Suprapubic skin (tissue), 4 donors: ENCODE data around the gene ZNF426. TPM values are rescaled to one million over a fixed set of nuclear protein-coding genes. Genes with fewer than 3 reads are reported as not detected.
"Not testable (repeated sequence)": the region's sequence is repeated elsewhere in the genome, so short reads cannot be mapped to it uniquely, and the experiment has no call there.

Experiments
- DNase-seq, 2 donors: peaks; one replicate each; pipeline ENCODE4 v3.0.0-alpha.2; 2019; ENCODE audit warnings: low spot score in 2 of 2
- H3K27ac ChIP-seq: fragments of 200-600 bp; sonication (generic); one replicate; pipeline ENCODE4 v1.5.1; 2019
- H3K27me3 ChIP-seq: fragments of 200-600 bp; sonication (generic); one replicate; pipeline ENCODE4 v1.5.1; 2019
- H3K36me3 ChIP-seq: fragments of 200-600 bp; sonication (generic); one replicate; pipeline ENCODE4 v1.5.1; 2019
- H3K4me1 ChIP-seq: fragments of 200-600 bp; sonication (generic); one replicate; pipeline ENCODE4 v1.5.1; 2019
- H3K4me3 ChIP-seq: fragments of 200-600 bp; sonication (generic); one replicate; pipeline ENCODE4 v1.5.1; 2019; ENCODE audit warnings: mild to moderate bottlenecking
- H3K9me3 ChIP-seq: fragments of 200-600 bp; sonication (generic); one replicate; pipeline ENCODE4 v1.5.1; 2019
- EP300 ChIP-seq: sonication (generic); formaldehyde crosslinking; IDR thresholded peaks from one replicate; pipeline ENCODE4 v1.6.1; 2017; ENCODE audit warnings: antibody characterized with exemption
- POLR2A ChIP-seq, 2 donors: fragments of 450-650 bp; IDR thresholded peaks; one replicate each; pipeline ENCODE4 v1.6.1; 2017; ENCODE audit warnings: antibody characterized with exemption in 2 of 2, mild to moderate bottlenecking in 2 of 2, moderate library complexity in 2 of 2
- POLR2AphosphoS5 ChIP-seq, 3 donors: sonication (generic); formaldehyde crosslinking; IDR thresholded peaks; one replicate each; pipeline ENCODE4 v1.6.1; 2017; ENCODE audit warnings: antibody characterized with exemption in 3 of 3
- WGBS: methylation state at CpG from one replicate; pipeline ENCODE4 v1.1.5; 2018; 5-methylcytosine and 5-hydroxymethylcytosine counted together
- total RNA-seq, 4 donors: library from RNA; depleted of rRNA; stranded (reverse); fragments of >200 nt; gene quantifications; one replicate each; pipeline ENCODE4 v1.1.0, GENCODE V29; 2016
- TF ChIP-seq, protein P1 (sequence below), 2 donors: fragments of 200-600 bp in 1 of 2; fragments of 450-650 bp in 1 of 2; sonication (generic) in 1 of 2; IDR thresholded peaks; one replicate each; pipeline ENCODE4 v1.5.1; 2016 to 2019; ENCODE audit warnings: antibody characterized with exemption in 2 of 2, mild to moderate bottlenecking in 1 of 2, moderate library complexity in 1 of 2

Gene ZNF426
- total RNA-seq: 10 to 100 TPM in 3 of 4 donors, 1 to 10 TPM in 1; 8.6 to 12.6 (median 10.9) TPM

DNA sequence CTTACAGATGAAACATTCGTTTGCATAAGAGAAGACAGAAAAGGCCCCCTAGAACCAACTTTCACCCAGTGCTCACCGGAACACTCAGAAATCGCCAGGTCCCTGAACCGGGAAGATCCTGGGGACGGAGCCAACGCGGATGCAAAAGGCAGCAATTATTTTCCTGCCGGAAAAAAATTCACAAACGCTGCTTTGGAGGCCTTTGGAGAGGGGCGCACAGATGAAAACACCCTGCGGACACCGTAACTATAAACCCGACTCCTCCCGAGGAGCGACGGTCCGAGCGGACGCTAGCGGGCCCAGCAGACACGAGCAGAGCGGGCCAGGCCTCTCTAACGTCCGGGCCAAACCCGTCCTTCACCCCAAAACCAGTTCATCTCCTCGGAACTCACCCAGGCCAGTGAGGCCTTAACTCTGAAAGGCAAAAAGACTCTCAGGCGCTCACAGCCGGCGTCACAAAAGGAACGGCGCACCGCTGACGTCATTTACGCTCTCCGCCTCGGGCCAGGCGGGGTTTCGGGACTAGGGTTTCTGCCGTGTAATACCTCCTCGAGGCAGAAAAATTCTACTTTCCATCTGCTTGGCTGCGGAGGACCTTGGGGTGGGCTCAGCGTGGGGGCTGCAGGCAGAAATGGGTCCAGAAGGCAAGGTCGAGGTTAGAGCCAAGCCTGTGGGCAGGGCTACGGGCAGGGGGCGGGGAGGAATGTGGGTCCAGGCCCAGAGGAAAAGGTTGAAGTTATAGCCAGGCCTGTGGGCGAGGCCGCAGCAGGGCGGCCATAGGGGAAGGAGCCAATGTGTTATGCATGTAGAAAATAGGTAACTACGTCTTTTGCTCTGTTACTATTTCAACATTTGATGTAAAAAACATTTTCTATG lies at the start of gene ZNF426:
Gene ZNF426, minus strand, starts transcription at position 463 of the 876 bp plus-strand sequence. CDS start 2,413 bp downstream, outside the sequence.
- Histone ChIP-seq H3K27ac (peak within 1 kb of the TSS; percentile 85), H3K9me3 (peaks cover 13% of the 10 kb centered on the region), H3K4me1 (peaks cover 6% of the 10 kb centered on the region), H3K27me3 (no peaks in the 10 kb centered on the region), H3K36me3 (peaks cover 35% of the 10 kb centered on the region), H3K4me3 (peak within 1 kb of the TSS; percentile 69)
- DNase-seq: peak; percentile 88 to 93
- 1% methylated on average over 35 of the region's 49 CpGs for WGBS
- TF ChIP-seq, protein P1, sequence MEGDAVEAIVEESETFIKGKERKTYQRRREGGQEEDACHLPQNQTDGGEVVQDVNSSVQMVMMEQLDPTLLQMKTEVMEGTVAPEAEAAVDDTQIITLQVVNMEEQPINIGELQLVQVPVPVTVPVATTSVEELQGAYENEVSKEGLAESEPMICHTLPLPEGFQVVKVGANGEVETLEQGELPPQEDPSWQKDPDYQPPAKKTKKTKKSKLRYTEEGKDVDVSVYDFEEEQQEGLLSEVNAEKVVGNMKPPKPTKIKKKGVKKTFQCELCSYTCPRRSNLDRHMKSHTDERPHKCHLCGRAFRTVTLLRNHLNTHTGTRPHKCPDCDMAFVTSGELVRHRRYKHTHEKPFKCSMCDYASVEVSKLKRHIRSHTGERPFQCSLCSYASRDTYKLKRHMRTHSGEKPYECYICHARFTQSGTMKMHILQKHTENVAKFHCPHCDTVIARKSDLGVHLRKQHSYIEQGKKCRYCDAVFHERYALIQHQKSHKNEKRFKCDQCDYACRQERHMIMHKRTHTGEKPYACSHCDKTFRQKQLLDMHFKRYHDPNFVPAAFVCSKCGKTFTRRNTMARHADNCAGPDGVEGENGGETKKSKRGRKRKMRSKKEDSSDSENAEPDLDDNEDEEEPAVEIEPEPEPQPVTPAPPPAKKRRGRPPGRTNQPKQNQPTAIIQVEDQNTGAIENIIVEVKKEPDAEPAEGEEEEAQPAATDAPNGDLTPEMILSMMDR (IDR thresholded peaks at IDR 0.05): no peak
- TF ChIP-seq POLR2A (IDR thresholded peaks at IDR 0.05): peak in 1 of 2 donors; percentile 30
- TF ChIP-seq POLR2AphosphoS5 (IDR thresholded peaks at IDR 0.05): peak in 1 of 3 donors; percentile 46

DNA sequence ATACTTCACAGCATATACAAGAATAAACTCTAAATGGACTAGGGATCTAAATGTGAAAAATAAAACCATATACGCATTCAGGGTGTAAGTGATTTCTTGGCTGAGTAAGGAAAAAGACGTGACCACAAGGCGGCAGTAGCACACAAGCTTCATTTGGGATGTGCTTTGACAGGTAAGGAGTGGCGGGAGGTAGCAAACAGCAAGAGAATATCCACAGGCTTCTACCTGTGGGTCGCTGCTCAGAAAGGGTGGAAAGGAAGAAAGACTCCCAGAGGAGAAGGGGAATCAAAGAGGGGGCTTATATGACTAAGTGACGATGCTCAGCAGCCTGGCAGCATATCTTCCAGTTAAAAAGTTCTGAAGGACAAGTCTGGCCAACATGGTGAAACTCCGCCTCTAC lies 48.3 kb upstream of the ZNF426 start:
- peak in 1 of 2 donors; percentile 62 for DNase-seq
- Histone ChIP-seq H3K27ac (no peak overlapping the region), H3K27me3 (peaks cover 5% of the 10 kb centered on the region), H3K4me3 (no peak overlapping the region), H3K9me3 (no peaks in the 10 kb centered on the region), H3K4me1 (peaks cover 11% of the 10 kb centered on the region), H3K36me3 (no peaks in the 10 kb centered on the region)
- TF ChIP-seq POLR2AphosphoS5 (IDR thresholded peaks at IDR 0.05): no peak
- TF ChIP-seq, protein P1 (IDR thresholded peaks at IDR 0.05): peak in 1 of 2 donors; percentile 53
- 13% methylated on average over 7 of the region's 7 CpGs for WGBS

DNA sequence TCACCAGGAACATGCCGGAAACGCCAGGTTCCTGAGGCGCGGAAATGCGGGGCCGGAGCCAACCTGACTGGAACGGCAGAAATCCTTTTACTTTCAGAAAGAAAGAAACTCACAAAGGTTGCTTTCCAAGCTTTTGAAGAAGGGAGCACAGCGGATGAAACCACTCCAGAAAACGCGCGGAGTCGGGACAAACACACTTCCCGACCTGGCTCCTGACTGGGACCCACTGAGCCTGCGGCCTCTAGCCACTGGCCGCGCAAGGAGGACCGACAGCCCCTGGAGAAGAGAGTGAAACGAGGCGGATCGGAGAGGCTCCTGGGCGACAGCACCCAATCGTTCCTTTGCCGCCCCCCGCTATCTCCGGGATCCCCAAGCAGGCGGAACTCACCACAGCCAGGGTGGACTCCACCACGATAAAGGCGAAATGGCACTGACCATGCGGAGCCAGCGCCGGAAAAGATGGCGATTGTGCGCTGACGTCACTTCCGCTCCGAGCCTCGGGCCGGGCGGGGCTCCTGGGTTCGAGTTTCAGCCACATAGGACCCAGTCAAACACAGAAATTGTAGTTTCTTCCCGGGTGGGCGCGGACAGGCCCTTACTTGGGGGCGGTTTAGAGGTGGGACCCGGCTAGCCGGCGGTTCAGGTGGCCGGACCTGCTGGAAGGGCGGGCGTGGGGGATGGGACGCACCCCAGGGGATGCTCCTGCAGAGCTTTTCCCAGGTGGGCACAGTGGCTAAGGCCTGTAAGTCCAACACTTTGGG lies 45.8 kb upstream of the ZNF426 start, which contains the start of gene ZNF121:
Gene ZNF121, minus strand, starts transcription at position 432 of the 761 bp plus-strand sequence. CDS start 16,407 bp downstream, outside the sequence.
- DNase-seq: peak; percentile 89 to 90
- no peak for TF ChIP-seq EP300
- TF ChIP-seq, protein P1 (IDR thresholded peaks at IDR 0.05): no peak
- TF ChIP-seq POLR2AphosphoS5 (IDR thresholded peaks at IDR 0.05): peak; percentile 19 to 52 (median 43)
- TF ChIP-seq POLR2A (IDR thresholded peaks at IDR 0.05): peak in 1 of 2 donors; percentile 52
- H3K4me3 ChIP-seq: peak within 1 kb of the TSS; percentile 75
- no peaks in the 10 kb centered on the region for H3K27me3 ChIP-seq
- peaks cover 11% of the 10 kb centered on the region for H3K4me1 ChIP-seq
- WGBS: under 1% methylated on average over 36 of the region's 51 CpGs
- peaks cover 12% of the 10 kb centered on the region for H3K36me3 ChIP-seq
- H3K9me3 ChIP-seq: no peaks in the 10 kb centered on the region
- H3K27ac ChIP-seq: peak within 1 kb of the TSS; percentile 88

DNA sequence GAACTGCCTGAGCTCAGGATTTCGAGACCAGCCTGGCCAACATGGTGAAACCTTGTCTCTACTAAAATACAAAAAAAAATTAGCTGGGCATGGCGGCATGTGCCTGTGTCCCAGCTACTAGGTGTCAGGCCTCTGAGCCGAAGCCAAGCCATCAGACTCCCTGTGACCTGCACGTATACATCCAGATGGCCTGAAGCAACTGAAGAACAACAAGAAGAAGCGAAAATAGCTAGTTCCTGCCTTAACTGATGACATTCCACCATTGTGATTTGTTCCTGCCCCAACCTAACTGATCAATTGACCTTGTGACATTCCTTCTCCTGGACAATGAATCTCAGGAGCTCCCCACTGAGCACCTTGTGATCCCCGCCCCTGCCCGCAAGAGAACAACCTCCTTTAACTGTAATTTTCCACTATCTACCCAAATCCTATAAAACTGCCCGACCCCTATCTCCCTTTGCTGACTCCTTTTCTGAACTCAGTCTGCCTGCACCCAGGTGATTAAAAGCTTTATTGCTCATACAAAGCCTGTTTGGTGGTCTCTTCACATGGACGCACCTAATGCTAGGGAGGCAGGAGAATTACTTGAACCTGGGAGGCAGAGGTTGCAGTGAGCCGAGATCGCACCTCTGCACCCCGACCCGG lies 43.8 kb upstream of the ZNF426 start:
- DNase-seq, H3K4me3 ChIP-seq, H3K9me3 ChIP-seq, H3K27ac ChIP-seq, H3K27me3 ChIP-seq: not testable (repeated sequence)
- WGBS: 89% methylated on average over 13 of the region's 13 CpGs
- Histone ChIP-seq H3K4me1 (peaks cover 11% of the 10 kb centered on the region), H3K36me3 (peaks cover 16% of the 10 kb centered on the region)

DNA sequence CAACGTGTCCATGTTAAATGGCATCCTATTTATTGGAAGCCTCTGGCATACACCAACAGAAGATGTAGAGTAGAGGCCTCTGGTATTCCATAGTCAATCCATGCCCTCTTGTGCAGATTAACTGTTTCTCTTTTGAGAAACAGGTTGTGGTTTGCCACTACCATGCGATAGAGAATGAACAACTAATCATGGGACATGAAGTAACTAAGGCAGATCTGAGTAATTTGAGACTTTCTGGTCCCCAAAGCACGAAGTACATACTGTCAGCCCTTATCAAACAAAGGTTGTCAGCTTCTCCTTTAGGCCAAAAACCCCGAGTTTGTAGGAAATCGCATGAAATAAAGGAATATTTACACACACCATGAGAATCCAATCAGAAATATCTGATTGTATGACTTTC lies 42.3 kb upstream of the ZNF426 start:
- no peaks in the 10 kb centered on the region for H3K27me3 ChIP-seq
- peaks cover 17% of the 10 kb centered on the region for H3K9me3 ChIP-seq
- TF ChIP-seq POLR2A (IDR thresholded peaks at IDR 0.05) (no peak), EP300 (no peak), POLR2AphosphoS5 (IDR thresholded peaks at IDR 0.05) (no peak)
- TF ChIP-seq, protein P1 (IDR thresholded peaks at IDR 0.05): no peak
- WGBS: 94% methylated on average over 5 of the region's 5 CpGs
- H3K4me1 ChIP-seq: peaks cover 11% of the 10 kb centered on the region
- no peak overlapping the region for H3K27ac ChIP-seq
- peaks cover 16% of the 10 kb centered on the region for H3K36me3 ChIP-seq
- no peak for DNase-seq
- no peak overlapping the region for H3K4me3 ChIP-seq
